GM18511 (cell line): ENCODE data around the gene NXPH1.
"Not testable (repeated sequence)": the region's sequence is repeated elsewhere in the genome, so short reads cannot be mapped to it uniquely, and the experiment has no call there.

Experiments used
- ATAC-seq: cut with Tn5 transposase; IDR thresholded peaks from one replicate; pipeline ENCODE4 v1.9.1; 2021; ENCODE audit warnings: mild to moderate bottlenecking, moderate library complexity; ENCODE audit not compliant: unreplicated experiment

The NXPH1 gene

DNA sequence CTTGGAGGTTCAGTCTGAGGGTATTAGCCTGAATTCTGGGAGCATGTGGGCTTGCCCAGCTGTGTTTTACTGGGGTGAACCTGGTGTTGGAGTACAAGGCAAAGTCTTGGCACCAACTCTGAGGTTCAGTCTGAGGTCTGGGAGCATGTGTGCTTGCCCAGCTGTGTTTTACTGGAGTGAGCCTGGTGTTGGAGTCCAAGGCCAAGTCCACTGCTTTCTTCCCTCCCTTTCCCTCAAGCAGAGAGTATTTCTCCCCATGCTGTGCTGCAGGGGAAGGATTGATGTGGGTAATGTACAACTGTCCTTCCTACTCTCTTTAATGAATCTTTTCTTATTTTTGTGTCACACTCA is 236.1 kb downstream of the NXPH1 start:
- ATAC-seq: no peak

DNA sequence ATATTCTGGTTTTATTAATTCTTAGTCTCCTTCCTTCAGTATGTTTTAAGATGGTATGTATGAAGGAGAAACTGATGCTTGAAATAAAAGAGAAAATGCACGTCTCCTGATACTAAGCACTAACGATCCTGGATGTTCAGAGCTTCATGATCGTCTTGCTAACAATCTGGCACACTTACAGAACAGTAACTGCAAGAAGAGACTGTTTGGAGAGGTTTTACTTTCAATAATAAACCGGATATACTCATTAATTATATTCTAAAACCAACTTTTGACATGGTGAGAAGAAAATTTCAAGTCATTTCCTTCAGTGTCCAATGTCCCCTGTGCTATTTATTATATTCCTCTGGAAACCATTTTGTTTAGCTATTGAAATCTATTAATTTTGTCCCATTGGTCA is 251.0 kb downstream of the NXPH1 start:
- ATAC-seq: no peak

DNA sequence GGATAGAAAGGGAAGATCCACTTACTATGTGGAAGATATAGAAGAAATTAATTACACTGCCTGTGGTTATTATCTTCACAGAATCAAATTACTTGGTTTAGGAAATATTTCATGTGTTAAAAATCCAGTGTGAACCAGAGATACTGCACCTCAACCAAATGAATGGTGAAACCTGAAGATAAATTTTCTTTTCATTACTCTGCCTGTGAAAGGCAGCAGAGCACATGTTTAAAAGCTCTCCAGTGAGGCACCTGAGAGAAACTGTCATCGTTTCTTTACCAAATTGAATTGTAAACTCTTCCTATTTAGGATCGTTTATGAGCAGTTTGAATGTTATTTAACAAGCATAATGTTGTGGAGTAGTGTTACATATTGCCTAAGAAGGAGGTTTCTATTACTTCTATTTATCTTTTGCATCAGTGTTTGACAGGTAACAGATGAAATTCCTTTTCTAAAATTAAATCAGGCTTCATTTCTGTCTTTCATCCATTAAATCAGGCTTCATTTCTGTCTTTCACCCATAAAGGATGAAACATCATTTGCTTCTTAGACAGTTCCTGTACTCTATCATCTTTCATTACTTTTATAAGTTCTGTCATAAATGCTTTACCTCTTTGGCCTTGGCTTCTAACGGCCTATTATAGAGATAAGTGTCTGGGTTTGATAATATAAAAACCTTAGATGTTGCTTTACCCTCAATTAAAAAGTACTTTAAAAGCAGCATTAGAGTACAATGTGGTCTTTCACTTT is 266.6 kb downstream of the NXPH1 start:
- ATAC-seq: no peak

DNA sequence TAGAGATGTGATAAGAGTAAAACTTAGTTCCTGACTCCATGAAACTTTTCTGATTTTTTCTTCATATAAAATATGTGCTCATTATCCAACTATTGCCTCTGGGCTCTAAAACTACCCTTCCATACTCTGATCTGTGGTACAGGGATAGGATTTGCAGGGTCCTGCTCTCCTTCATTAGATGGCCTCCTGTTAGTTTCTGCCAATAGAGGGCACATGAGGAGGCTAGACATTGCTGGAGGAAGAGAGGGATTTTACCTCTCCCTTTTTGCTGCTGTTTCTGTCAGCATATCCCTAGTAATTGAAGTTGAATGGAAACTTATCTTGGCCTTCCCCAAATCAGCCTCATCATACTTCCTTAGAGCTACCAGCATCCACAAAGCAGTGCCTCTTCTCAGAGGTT is 269.4 kb downstream of the NXPH1 start:
- no peak for ATAC-seq

DNA sequence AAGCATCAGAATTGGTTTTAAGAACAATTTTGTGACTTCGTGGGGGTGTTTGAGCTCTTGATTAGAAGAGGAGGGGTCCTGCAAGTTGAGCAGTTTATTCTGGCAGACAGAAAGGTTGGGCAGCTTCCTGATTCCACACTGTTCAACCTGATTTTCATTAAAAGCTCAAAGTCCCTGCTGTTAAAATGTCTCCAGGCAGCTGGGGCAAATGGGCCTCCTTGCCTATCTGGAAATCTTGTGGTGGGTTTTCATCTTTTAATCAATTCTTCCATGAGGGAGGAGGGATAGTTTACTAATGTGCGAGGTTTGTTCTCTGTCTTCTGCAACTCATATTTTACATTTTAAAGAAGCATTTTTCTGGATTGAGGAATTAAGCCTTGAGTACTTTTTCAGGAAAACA is 276.7 kb downstream of the NXPH1 start:
- ATAC-seq: no peak

DNA sequence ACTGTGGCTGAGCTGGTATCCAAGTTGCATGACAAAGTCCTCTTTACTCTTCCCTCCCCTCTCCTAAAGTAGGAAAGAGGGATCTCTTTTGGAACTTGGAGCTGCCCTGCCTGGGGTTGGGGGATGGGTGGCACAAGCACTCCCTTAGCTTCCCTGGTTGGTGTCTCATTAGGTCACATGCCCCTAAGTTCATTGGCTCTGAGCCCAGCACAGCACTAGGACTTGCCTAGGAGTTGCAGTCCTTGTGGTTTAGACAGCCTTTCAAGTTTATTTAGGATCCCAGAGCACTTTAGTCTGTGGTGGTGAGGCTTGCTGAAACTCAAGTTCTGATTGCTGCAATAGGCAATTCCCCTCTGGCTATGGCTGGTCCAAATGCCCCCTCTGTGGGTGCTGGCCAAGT is 281.4 kb downstream of the NXPH1 start:
- no peak for ATAC-seq

DNA sequence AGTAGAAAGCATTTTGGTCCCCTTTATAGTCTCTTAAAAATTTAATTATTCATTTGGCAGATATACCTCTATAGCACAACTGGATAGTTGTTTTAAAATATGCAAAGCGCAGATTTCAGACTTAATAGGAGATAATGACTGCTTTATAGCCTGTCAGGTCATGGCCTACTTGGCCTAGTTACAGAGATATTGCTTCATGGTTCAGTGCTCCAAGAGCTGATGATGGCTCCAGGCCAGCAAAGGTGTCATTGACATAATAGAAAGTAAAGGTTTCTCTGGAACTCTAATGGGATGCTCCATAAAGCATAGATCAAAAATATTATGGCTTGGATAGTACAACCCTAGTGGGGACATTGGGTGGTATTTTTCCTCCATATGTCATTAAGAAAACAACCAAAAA is 285.7 kb downstream of the NXPH1 start:
- no peak for ATAC-seq

DNA sequence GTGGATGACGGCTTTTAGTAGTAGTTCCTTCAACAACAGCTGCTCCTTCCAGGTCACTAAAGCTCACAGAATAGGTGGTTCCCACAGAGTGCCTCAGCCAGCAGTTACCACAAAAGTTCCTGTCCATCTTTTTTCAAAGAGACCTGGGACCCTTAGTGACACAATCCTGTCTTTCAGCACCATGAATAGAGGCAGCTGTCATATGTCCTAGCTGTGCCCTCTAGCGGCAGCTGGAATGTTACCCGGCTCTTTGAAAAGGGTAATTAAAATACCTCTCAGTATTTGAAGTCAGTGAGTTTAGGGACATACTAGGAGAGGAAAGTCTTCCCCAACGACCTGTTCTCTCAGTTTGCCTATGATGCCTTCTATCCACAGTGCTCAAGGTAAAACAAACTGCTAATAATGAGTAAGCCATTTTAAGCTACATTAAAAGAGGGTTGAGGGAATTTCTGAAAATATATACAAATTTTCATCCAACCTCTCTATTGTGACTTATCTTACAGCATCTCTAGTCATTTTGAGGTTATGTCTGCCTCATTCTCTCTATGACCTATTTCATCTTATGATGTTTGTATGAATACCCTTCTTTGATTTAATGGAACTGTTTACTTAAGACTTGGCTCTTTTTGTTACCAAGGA is 290.8 kb downstream of the NXPH1 start:
- peak; percentile 94 for ATAC-seq

DNA sequence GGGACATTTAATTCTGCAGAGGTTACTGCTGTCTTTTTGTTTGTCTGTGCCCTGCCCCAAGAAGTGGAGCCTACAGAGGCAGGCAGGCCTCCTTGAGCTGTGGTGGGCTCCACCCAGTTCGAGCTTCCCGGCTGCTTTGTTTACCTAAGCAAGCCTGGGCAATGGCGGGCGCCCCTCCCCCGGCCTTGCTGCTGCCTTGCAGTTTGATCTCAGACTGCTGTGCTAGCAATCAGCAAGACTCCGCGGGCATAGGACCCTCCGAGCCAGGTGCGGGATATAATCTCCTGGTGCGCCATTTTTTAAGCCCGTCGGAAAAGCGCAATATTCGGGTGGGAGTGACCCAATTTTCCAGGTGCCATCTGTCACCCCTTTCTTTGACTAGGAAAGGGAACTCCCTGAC is 298.3 kb downstream of the NXPH1 start:
- not testable (repeated sequence) for ATAC-seq

DNA sequence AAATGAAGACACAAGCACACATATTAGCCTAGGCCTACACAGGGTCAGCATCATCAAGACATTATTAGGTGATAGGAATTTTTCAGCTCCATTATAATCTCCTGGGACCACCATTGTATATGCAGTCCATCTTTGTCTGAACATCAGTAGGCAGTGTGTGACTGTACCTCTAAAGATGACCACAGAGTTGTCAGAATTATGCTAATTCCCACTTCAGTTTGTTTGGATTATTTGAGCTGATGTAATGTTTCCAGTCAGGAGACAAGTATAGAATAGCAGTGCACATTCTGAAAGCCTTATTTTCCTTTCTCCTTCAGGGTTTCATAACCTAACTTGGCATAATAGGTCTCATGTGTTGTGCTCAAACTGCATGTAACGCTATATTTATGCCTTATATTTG is 306.4 kb downstream of the NXPH1 start:
- ATAC-seq: no peak

DNA sequence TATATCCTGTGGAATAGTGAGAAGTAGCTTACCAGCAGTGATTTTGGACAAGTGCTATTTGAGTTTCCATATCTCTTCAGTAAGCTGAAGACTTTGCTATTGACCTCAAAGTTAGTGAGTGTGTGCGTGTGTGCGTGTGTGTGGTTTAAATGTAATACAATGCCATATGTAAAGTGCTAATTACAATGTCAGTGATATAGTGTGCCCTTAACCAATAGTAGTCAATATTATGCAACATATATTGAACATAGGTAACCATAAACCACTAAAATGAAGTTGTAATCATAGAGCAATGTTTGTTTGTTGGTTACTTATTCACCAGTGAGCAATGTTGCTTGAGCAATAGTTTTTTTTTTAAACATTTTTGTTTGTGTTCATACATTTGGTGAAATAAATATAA is 309.4 kb downstream of the NXPH1 start:
- no peak for ATAC-seq

DNA sequence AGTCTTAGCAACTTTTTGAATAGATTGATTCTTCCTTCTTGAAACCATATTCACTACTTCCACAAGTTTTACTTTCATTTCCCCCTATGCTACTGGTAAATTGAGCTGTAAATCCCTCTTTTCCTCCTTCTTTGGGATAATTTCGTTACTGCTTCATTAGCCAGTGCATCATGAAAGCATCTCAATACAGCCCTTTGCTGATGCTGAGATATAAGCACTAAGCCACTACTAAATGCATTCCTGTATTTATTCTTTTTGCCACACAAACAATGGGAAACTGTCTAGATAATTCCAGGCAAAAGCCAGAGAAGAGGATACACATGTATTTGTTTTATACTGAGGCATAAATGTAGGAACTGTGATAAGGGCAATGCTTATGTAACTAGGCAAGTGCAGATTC is 313.9 kb downstream of the NXPH1 start:
- ATAC-seq: no peak

DNA sequence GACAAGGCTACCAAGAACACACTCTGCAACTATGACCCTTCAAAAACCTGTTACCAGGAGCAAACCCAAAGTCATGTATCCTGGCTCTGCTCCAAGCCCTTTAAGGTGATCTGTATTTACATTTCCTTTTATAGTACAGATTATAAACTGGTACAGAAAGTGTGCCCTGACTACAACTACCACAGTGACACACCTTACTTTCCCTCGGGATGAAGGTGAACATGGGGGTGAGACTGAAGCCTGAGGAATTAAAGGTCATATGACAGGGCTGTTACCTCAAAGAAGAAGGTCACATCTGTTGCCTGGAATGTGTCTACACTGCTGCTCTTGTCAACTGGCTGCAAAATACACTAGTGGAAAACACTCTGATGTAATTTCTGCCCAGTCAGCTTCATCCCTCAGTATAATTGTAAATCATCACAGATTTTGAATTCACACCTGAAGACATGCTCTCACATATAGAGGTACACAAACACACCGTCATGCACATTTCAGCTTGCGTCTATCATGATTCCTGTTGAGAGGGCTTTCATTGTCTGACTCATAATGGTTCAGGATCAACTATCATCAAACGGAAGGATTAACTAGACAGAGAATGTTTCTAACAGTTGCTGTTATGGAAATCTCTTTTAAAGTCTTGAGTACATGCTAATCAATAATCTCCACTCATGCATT is 318.3 kb downstream of the NXPH1 start:
- ATAC-seq: no peak

DNA sequence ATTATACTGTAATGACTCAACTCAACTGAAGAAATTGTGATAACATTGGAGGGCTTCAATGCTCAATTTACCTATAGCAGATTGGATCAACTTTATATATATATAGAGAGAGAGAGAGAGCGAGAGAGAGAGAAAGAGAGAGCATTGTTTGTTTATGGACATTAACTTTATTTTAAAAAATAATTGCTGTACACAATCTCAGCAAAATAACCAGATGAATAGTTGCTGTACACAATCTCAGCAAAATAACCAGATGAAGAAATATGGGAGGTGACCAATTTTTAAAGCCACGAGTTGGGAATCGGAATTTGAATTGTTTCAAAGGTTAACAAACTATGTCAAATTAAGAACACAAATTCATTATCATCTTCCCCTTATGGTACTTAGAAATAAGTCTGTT is 319.9 kb downstream of the NXPH1 start:
- no peak for ATAC-seq

DNA sequence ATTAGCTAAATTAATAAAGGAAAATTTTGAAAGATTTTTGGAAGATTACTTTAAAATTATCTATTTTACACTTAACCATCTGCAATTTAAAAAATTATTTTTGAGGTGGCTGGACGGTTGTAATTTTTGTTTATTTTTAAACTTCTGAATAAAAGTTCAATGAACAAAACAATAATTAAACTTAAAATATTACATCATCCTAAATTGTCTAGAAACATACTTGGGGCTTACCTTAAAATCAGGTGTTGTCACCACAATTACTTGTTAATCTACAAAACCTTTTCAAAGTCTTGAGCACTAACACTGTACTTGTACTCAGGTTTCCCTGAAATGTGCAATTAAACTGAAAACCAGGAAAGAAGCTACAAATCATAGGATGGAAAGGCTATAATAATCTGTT is 328.3 kb downstream of the NXPH1 start:
- ATAC-seq: no peak

DNA sequence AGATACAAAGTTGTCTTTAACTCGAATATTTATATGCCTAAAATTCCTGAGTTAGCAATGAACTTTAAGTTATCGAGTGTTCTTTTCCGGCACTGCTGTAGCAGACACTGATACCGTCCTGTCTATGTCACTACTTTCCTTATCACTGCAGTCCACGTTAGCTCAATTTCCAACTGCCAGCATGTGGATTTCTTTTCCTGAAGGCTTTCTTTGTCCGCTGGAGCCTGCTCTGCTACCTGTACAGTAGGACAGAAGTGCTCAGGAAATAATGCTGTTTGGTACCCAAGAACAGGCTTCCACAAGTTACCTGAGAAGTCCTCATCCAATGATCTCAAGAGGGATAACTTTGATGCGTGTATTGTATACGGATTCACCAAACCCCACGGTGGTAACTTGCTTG is 329.4 kb downstream of the NXPH1 start:
- no peak for ATAC-seq

DNA sequence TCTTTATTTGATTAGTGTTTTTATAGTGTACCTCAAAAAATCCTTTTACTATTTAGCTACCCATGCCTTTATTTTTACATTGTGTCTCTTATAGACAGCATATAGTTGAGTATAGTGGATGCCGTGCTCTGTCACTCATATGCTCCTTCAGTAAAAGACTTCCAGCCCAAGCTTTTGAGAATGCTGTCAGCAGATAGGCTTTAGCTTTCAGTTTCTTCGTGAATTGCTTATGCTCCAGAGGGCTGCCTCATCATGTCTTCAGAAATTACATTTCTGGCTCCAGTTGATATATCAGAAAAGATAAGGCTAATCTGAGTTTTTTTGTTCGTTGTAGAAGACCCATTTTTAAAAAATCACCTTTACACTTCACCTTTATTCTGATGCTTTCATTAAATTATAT is 332.0 kb downstream of the NXPH1 start:
- ATAC-seq: no peak

DNA sequence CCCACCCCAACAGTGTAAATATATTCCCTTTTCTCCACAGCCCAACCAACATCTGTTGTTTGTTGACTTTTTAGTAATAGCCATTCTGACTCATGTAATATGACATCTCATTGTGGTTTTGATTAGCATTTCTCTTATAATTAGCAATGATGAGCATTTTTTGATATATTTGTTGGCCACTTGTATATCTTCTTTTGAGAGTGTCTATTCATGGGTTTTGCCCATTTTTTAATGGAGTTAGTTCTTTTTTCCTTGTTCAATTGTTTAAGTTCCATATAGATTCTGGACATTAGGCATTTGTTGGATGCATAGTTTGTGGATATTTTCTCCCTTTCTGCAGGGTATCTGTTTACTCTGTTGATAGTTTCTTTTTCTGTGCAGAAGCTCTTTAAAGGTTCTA is 340.1 kb downstream of the NXPH1 start:
- ATAC-seq: no peak

DNA sequence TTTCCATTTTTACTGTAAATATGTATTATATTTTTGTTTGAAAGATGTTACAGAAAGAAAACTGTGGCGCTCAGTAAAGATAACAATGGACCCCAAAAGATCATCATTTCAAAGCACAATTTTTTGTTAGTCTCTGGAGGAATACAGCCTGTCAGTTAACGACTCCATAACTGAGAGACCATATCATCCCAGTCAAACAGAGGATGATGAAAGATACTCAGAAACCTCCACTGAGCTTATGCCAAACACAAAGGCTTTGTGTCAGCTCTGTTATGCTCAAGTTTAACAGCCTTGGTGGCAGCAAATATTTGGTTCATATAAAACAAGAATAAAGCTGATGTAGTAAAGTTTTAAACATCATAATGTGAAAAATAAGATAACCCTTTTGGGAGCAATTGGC is 345.1 kb downstream of the NXPH1 start:
- no peak for ATAC-seq

DNA sequence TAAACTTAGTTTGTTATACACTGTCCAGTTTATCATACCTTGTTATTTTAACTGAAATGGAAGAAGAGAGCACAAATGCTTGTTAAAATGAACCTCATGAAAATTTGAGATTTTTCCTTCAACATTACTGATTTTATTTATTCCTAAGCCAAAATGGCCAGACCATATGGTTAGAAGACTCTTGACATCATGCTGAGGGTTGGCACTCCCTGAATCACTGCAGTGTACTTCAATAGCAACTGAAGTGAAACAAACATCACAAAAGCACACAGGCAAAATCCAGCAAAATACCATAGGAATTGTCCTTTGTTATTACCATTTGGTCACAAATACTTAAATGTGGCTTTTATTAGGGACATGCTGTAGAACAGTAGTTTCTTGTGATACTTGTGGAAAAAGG is 347.8 kb downstream of the NXPH1 start:
- ATAC-seq: no peak

DNA sequence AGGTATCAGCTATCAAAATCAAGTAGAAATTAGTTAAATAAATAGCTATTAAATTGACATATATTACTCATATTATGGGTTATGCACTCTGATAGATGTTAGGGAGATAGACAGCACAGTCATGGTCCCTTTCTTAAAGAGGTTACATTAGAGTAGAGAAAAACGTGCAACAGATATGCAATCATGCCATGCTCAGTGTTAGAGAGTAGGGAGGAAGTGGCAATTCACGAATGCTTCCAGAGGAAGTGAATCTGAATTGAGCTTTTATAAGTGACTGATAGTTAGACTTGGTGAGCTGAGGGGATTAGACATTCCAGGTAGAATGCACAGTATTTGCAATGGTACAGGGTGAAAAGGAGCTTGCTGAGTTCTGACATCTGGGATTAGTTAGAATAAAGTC is 349.8 kb downstream of the NXPH1 start:
- ATAC-seq: no peak

DNA sequence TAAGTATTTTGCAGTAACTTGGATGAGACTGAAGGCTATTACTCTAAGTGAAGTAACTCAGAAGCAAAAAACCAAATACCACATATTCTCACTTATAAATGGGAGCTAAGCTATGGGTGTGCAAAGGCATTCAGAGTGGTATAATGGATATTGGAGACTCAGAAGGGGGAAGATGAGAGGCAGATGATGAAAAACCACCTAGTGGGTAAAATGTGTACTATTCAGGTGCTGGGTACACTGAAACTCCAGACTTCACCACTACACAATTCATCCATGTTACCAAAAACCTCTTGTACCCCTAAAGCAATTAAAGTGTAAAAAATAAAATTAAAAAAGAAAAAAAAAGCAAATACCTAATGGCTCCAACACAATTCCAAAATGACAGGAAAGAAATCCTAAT is 351.7 kb downstream of the NXPH1 start:
- no peak for ATAC-seq
